HG02970 (cell line): ENCODE results near the gene TJP1.
"Not testable (repeated sequence)": the region's sequence is repeated elsewhere in the genome, so short reads cannot be mapped to it uniquely, and the experiment has no call there.

Experiments used
- ATAC-seq: cut with Tn5 transposase; IDR thresholded peaks from one replicate; pipeline ENCODE4 v1.9.1; 2021; ENCODE audit warnings: mild to moderate bottlenecking, moderate library complexity, moderate number of reproducible peaks; ENCODE audit not compliant: unreplicated experiment, low FRiP score

TJP1 gene

GRCh38 chr15:29756358-29757267 lies 65.7 kb downstream of the TJP1 start:
- no peak for ATAC-seq

- not testable (repeated sequence) for ATAC-seq
Measured at GRCh38 chr15:29754009-29754408, 68.3 kb downstream of the TJP1 start.

- no peak for ATAC-seq
Measured at GRCh38 chr15:29753506-29753905, 68.8 kb downstream of the TJP1 start.

- ATAC-seq: no peak
Measured at GRCh38 chr15:29750754-29751153, 71.5 kb downstream of the TJP1 start.

GRCh38 chr15:29749365-29750086 lies 72.7 kb downstream of the TJP1 start:
- ATAC-seq: no peak

- no peak for ATAC-seq
Measured at GRCh38 chr15:29747837-29748417, 74.3 kb downstream of the TJP1 start.

- ATAC-seq: no peak
Measured at GRCh38 chr15:29743475-29743874, 78.8 kb downstream of the TJP1 start.

GRCh38 chr15:29740692-29741311 lies 81.5 kb downstream of the TJP1 start:
- ATAC-seq: no peak

- no peak for ATAC-seq
Measured at GRCh38 chr15:29736744-29737020, 85.6 kb downstream of the TJP1 start.

GRCh38 chr15:29736012-29736743 lies 86.1 kb downstream of the TJP1 start:
- ATAC-seq: no peak

GRCh38 chr15:29734917-29735572 lies 87.2 kb downstream of the TJP1 start:
- ATAC-seq: no peak

GRCh38 chr15:29731865-29732264 lies 90.4 kb downstream of the TJP1 start:
- no peak for ATAC-seq

- not testable (repeated sequence) for ATAC-seq
Measured at GRCh38 chr15:29730471-29730870, 91.8 kb downstream of the TJP1 start.

GRCh38 chr15:29728418-29728817 lies 93.8 kb downstream of the TJP1 start:
- no peak for ATAC-seq

GRCh38 chr15:29727871-29728270 lies 94.4 kb downstream of the TJP1 start:
- no peak for ATAC-seq

- ATAC-seq: no peak
Measured at GRCh38 chr15:29726553-29726952, 95.7 kb downstream of the TJP1 start.

GRCh38 chr15:29724026-29724425 lies 98.2 kb downstream of the TJP1 start:
- no peak for ATAC-seq

- no peak for ATAC-seq
Measured at GRCh38 chr15:29713784-29714183, 108.5 kb downstream of the TJP1 start.

GRCh38 chr15:29712149-29712885 lies 110.0 kb downstream of the TJP1 start:
- ATAC-seq: no peak
